ENCODE results near the gene POU3F3. TPM values are rescaled to one million over a fixed set of nuclear protein-coding genes. Genes with fewer than 3 reads are reported as not detected.

POU3F3 gene
- total RNA-seq, 1 donor from 2014 or later = not detected

GRCh38 chr2:104846786-104847585 is 6.9 kb upstream of the POU3F3 start:
- Mint-ChIP-seq H3K9me3 (peaks cover 3% of the 10 kb centered on the region), H3K4me1 (peaks cover 16% of the 10 kb centered on the region), H3K4me3 (no peak overlapping the region), H3K27ac (peak overlapping the region; percentile 32), H3K36me3 (ENCODE audit: low read depth) (no peaks in the 10 kb centered on the region), H3K27me3 (peaks cover 78% of the 10 kb centered on the region)
- CTCF ChIA-PET = no interaction called here
- intact Hi-C loops (cut with micrococcal nuclease) = loop anchor here (5.0 kb wide), 1 partner anchor 890 kb away; no protein-coding TSS in a partner anchor
- no peak for DNase-seq
- POLR2A ChIA-PET = interaction anchor here (1.1 kb wide), 1 partner anchor 10 kb away, joined by 8 read pairs; no protein-coding TSS in a partner anchor
- TF ChIP-seq CTCF (IDR thresholded peaks at IDR 0.05) = no peak
- no peak for ATAC-seq (ENCODE audit: low read depth)

GRCh38 chr2:104847586-104848160 is 6.2 kb upstream of the POU3F3 start:
- peaks cover 19% of the 10 kb centered on the region for H3K4me1 Mint-ChIP-seq
- peaks cover 76% of the 10 kb centered on the region for H3K27me3 Mint-ChIP-seq
- no peak overlapping the region for H3K4me3 Mint-ChIP-seq
- ChIA-PET POLR2A (interaction anchor here (0.6 to 1.1 kb wide), 2 partner anchors 9 to 11 kb away, joined by 3 to 8 read pairs; no protein-coding TSS in a partner anchor), CTCF (no interaction called here)
- TF ChIP-seq CTCF (IDR thresholded peaks at IDR 0.05) = no peak
- ATAC-seq (ENCODE audit: low read depth) = no peak
- no peak for DNase-seq
- no peaks in the 10 kb centered on the region for H3K36me3 Mint-ChIP-seq (ENCODE audit: low read depth)
- H3K9me3 Mint-ChIP-seq = peaks cover 3% of the 10 kb centered on the region
- intact Hi-C loops (cut with micrococcal nuclease) = loop anchor here (5.0 kb wide), 1 partner anchor 890 kb away; no protein-coding TSS in a partner anchor
- no peak overlapping the region for H3K27ac Mint-ChIP-seq

- no peak for TF ChIP-seq CTCF (IDR thresholded peaks at IDR 0.05)
- intact Hi-C loops (cut with micrococcal nuclease) = loop anchor here (5.0 kb wide), 1 partner anchor 891 kb away; no protein-coding TSS in a partner anchor
- Mint-ChIP-seq H3K4me3 (no peak overlapping the region), H3K36me3 (ENCODE audit: low read depth) (peaks cover 1% of the 10 kb centered on the region), H3K27ac (no peak overlapping the region), H3K27me3 (peaks cover 81% of the 10 kb centered on the region), H3K9me3 (peaks cover 3% of the 10 kb centered on the region), H3K4me1 (peaks cover 25% of the 10 kb centered on the region)
- POLR2A ChIA-PET = no interaction called here
- CTCF ChIA-PET = no interaction called here
- DNase-seq = no peak
- no peak for ATAC-seq (ENCODE audit: low read depth)
Observed at GRCh38 chr2:104848526-104848925, 5.4 kb upstream of the POU3F3 start.

- intact Hi-C loops (cut with micrococcal nuclease) = loop anchor here (5.0 kb wide), 1 partner anchor 892 kb away; no protein-coding TSS in a partner anchor
- H3K4me1 Mint-ChIP-seq = peaks cover 27% of the 10 kb centered on the region
- H3K4me3 Mint-ChIP-seq = no peak overlapping the region
- H3K27me3 Mint-ChIP-seq = peaks cover 82% of the 10 kb centered on the region
- DNase-seq (no peak), ATAC-seq (ENCODE audit: low read depth) (no peak)
- no peak for TF ChIP-seq CTCF (IDR thresholded peaks at IDR 0.05)
- H3K27ac Mint-ChIP-seq = no peak overlapping the region
- peaks cover 3% of the 10 kb centered on the region for H3K9me3 Mint-ChIP-seq
- ChIA-PET CTCF (interaction anchor here (0.6 to 1.6 kb wide), 6 partner anchors 10 to 127 kb away, joined by 3 to 7 read pairs (median 3); no protein-coding TSS in a partner anchor), POLR2A (no interaction called here)
- peaks cover 1% of the 10 kb centered on the region for H3K36me3 Mint-ChIP-seq (ENCODE audit: low read depth)
Observed at GRCh38 chr2:104849101-104849500, 4.8 kb upstream of the POU3F3 start.

GRCh38 chr2:104849618-104850141 is 4.2 kb upstream of the POU3F3 start:
- DNase-seq (no peak), ATAC-seq (ENCODE audit: low read depth) (no peak)
- Mint-ChIP-seq H3K4me3 (no peak overlapping the region), H3K4me1 (peaks cover 30% of the 10 kb centered on the region), H3K27me3 (peaks cover 84% of the 10 kb centered on the region), H3K27ac (peak overlapping the region; percentile 14), H3K36me3 (ENCODE audit: low read depth) (peaks cover 1% of the 10 kb centered on the region), H3K9me3 (peaks cover 3% of the 10 kb centered on the region)
- TF ChIP-seq CTCF (IDR thresholded peaks at IDR 0.05) = no peak
- CTCF ChIA-PET = interaction anchor here (0.6 to 1.6 kb wide), 6 partner anchors 10 to 127 kb away, joined by 3 to 7 read pairs (median 3); no protein-coding TSS in a partner anchor
- POLR2A ChIA-PET = no interaction called here
- intact Hi-C loops (cut with micrococcal nuclease) = loop anchor here (5.0 to 10.0 kb wide), 4 partner anchors 128 to 892 kb away; partner anchors contain the start of gene MRPS9
